Thyroid gland (tissue), 4 donors: ENCODE measurements around the gene LMX1B.

Source experiments
- POLR2A ChIP-seq, 2 donors: fragments of 450-650 bp; IDR thresholded peaks; one replicate each; pipeline ENCODE4 v1.6.1; 2017; ENCODE audit warnings: antibody characterized with exemption in 2 of 2, mild to moderate bottlenecking in 2 of 2, moderate library complexity in 1 of 2
- TF ChIP-seq, protein P1 (sequence below), 6 experiments: fragments of 200-600 bp in 3 of 6; fragments of 450-650 bp in 3 of 6; sonication (generic) in 3 of 6; IDR thresholded peaks; one replicate each; pipeline ENCODE4 v1.5.1; 2016 to 2019; ENCODE audit warnings: antibody characterized with exemption in 6 of 6, mild to moderate bottlenecking in 2 of 6, inconsistent platforms in 1 of 6, moderate library complexity in 1 of 6

- TF ChIP-seq, protein P1, sequence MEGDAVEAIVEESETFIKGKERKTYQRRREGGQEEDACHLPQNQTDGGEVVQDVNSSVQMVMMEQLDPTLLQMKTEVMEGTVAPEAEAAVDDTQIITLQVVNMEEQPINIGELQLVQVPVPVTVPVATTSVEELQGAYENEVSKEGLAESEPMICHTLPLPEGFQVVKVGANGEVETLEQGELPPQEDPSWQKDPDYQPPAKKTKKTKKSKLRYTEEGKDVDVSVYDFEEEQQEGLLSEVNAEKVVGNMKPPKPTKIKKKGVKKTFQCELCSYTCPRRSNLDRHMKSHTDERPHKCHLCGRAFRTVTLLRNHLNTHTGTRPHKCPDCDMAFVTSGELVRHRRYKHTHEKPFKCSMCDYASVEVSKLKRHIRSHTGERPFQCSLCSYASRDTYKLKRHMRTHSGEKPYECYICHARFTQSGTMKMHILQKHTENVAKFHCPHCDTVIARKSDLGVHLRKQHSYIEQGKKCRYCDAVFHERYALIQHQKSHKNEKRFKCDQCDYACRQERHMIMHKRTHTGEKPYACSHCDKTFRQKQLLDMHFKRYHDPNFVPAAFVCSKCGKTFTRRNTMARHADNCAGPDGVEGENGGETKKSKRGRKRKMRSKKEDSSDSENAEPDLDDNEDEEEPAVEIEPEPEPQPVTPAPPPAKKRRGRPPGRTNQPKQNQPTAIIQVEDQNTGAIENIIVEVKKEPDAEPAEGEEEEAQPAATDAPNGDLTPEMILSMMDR (IDR thresholded peaks at IDR 0.05), result no peak
- TF ChIP-seq POLR2A (IDR thresholded peaks at IDR 0.05), result no peak
These were observed 40.4 kb downstream of the LMX1B start for GRCh38 chr9:126654124-126654523.
